HL-60/S4 treated with retinoic acid at 250 ng/mL for 4 days and 3 days (cell line): ENCODE measurements around the gene KCNK7.

Source experiments
- in situ Hi-C: fragments of 300-500 bp; cut with MboI; formaldehyde crosslinking; loops from 2 replicates; pipeline ENCODE4 v1.7.0; 2022; ENCODE audit warnings: low sequenced_read_pairs

The KCNK7 gene

DNA sequence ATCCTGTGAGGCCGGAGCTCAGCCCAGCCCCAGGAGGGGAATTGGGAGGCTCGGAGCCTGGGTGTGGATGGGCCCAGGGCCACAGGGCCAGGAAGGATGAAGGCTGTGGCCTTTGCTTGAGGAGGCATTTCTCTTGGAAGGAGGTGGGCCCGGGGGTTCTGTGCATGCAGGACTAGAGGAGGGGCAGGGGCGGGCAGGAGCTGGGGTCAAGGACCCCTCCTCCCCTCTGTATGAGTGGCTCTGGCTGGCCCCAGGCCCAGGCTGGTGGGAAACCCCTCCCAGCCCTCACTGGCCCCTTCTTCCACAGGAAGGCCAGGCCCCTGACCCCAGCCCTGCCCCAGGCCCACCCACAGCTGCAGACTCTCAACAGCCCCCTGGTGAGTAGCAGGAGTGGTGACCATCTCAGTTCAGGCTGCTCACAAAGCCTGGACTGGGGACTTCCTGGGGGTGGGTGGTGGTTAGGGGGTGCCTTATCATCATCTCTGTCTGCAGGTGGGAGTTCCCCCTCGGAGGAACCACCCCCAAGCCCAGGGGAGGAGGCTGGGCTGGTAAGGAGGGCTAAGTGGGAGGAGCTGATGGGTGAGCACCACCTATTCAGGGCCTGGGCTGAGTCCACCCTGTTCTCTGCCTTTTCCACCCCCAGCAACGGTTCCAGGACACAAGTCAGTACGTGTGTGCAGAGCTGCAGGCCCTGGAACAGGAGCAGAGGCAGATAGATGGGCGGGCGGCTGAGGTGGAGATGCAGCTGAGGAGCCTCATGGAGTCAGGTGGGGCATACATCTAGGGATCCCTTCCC lies 6.0 kb downstream of the KCNK7 start:
- in situ Hi-C loops: no loop called here

DNA sequence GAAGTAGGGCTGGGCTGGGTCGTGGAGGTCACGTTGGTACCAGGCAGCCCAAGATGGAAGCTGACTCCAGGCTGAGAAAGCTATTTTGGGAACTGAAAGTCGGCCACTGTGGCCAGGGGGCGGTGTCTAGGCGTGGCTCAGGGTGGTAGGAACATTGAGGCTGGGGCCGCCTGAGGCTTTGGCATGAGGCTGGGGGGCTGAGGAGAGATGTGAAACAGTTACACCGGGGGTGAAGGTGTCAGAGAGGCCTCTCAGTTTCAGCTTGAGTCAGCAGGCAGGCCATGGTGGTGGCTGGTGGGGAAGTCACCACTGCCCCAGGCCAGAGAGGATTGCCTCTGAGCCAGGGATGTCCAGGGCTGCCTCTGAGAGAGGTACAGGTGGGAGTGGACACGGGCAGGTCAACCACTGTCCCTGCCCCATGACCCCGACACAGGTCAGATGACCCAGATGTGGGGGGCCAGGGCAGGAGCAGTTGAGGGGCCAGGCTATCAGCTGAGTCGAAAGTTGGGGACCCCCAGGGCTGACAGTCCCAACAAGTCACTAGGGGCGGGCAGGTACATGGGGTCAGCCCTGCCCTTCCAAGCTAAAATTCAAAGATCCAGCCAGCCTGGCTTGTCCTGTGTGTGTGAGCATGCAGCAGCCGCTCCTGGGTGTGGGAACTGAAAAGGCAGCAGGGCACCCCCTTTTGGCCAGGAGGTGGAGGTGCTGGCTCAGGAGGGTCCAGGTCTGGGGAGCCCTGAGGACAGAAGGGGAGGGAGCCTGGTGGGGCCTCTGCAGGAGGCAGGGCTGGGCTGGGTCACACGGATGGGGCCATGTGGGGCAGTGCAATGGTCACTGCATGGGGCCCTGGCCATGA lies 7.2 kb downstream of the KCNK7 start:
- in situ Hi-C loops: no loop called here

DNA sequence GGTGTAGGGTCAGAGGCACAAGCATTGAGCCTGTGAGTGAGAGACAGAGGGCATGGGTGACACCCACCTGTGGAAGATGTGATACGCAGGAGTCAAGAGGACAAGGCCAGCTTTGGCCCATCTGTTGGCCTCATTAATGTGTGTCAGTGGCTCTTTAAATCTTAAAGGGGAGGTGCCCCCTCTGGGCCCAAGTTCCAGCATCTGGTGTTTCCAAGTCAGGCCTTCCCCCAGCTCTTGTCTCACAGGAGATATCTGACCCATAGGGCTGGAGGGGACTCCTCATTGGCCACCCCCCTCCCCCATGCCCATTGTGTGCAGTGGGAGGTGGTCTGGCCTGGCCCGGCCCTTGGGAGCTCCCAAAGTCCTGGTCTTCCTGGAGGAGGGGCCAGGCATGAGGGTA lies 8.9 kb downstream of the KCNK7 start:
- in situ Hi-C loops: no loop called here

DNA sequence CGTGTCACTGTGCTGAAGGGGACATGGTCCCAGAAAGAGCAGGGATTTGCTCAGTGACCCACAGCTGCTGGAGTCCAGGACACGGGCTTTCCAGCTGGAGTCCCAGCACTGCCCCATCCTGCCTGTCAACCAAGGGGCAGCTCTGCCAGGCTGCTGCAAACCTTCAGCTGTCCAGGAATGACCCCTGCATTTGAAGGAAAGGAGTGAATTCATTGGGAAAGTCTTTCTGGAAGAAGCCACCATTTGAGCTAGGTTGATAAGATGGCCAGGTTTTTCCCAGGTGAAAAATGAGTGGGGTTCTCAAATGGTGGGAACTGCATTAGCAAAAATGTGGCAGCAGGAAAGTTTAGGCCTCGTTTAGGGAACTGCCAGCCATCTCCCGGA lies 9.4 kb downstream of the KCNK7 start:
- in situ Hi-C loops: no loop called here

DNA sequence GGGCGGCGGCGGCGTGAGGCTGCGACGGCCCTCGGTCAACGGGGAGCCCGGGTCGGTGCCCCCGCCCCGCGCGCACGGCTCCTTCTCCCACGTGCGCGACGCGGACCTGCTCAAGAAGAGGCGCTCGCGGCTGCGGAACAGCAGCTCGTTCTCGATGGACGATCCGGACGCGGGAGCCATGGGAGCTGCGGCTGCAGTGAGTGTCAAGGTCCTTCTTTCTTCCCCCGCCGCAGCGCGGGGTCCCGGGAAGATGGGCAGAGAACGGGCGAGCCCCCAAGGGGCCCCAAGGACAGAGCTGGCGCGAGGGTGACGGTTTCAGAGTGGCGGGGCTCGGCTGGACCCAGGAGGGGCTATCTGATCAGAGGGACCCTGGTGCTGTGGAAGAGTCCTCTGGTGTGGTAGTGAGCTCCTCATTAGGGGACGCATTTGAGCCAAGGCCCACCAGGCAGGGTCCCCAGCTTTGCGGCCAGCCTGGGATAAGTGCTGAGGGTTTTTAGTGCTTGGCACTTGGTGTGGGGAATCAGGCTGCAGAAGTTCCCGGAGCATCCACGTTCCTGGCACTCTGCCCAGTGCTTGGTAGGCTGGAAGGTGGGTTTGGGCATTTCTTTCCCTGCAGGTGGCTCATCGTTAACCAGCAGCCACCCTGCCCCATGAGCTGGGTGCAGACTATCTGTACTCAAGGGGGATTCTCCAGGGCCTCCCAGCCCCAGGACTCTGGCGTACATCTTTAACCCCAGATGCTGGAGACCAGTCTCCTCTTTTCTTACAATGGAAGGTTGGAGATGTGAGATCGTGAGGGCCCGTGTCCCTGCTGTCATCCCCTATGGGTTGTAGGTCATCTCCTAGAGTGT lies 10.0 kb downstream of the KCNK7 start:
- in situ Hi-C loops: no loop called here

DNA sequence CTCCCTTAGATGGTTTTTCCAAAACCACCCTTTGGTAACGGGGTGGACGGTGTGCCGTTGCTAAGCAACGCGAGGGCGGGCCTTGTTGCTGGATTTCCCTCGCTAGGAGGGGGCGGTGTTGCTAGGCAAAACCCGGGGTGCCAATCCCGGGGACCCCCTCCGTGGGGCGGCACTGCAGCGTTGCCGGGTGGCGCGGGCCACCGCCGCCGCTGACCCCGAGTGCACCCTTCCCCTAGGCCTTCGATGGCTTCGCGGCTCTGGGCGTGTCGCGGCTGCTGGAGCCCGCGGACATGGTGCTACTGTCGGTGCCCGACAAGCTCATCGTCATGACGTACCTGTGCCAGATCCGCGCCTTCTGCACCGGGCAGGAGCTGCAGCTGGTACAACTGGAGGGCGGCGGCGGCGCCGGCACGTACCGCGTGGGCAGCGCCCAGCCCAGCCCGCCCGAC lies 10.9 kb downstream of the KCNK7 start:
- in situ Hi-C loops: no loop called here

DNA sequence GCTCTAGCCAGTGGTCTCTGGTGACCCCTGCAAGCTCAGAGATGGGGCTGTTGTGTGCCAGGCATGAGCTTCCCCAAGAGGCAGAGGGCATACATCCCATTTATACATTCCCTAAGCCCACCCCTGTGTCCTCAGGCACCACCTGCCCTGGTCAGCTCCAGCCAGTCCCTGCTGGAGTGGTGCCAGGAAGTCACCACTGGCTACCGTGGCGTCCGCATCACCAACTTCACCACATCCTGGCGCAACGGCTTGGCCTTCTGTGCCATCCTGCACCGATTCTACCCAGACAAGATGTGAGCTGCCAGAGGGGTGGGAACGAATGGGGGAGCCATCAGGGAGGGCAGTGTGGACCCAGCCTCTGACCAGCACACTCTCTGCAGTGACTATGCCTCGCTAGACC lies 11.5 kb downstream of the KCNK7 start:
- in situ Hi-C loops: no loop called here

DNA sequence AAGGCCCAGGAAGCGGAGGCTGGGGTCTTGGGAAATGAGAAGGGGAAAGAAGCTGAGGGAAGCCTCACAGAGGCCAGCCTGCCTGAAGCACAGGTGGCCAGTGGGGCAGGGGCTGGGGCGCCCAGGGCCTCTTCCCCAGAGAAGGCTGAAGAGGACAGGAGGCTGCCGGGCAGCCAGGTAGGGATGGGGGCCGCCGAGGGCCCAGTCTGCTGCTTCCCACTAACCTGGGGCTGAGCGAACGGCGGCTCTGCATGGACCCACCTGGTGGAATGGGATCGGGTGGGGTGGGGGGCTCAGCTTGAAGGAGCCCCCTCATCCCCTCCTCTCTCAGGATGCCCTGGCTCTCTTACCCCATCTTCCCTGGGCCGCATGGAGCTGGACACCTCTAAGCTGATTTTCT lies 12.0 kb downstream of the KCNK7 start:
- in situ Hi-C loops: no loop called here

DNA sequence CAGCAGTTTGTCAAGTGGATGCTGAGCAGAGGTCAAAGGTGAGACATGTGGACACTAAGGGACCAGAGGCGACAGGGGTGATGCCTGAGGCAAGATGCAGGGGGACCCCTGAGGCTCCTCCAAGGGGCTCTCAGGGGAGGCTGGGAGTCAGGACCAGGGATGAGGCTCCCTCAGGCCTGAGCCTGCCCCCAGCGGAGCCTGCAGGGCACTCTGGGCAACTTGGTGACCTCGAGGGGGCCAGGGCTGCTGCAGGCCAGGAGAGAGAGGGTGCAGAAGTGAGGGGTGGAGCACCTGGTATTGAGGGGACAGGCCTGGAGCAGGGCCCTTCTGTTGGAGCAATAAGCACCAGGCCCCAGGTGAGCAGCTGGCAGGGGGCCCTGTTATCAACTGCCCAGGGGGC lies 13.7 kb downstream of the KCNK7 start:
- in situ Hi-C loops: no loop called here

DNA sequence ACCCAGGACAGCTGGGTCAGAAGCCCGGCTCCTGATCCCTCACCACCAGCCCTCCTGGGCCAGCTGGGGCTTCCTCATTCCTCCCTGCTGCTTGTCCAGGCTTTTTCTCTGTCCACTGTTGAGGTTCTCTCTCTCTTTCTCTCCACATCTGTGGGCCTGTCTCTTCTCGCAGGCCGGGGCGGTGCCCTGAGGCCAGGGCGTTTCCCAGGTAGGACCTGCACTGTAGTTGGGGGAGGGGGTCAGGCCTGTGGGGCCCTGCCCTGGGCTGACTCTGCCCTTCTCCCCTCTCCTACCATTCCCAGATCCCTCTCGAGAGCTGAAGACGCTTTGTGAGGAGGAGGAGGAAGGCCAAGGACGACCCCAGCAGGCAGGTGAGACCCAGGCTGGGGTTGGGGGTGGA lies 14.8 kb downstream of the KCNK7 start:
- in situ Hi-C loops: no loop called here

DNA sequence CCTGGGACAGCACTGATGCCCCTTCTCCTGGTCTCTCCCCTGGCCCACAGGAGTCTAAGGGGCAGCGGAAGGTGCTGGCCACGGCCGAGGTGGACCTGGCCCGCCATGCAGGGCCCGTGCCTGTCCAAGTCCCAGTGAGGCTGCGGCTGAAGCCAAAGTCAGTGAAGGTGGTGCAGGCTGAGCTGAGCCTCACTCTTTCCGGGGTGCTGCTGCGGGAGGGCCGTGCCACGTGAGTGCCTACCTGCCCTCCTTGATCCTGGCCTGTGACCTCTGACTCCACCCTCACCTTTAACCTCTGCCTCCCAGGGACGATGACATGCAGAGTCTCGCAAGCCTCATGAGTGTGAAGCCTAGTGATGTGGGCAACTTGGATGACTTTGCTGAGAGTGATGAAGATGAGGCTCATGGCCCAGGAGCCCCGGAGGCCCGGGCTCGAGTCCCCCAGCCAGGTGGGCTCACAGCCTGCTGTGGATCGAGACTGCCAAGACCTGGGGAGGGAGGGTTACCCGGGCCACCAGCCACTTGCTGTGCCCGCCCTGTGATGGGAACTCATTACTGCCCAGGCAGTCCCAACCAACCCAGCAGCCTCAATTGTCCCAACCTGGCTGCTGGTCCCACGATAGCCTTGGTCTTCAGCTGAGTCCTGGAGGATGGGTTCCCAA lies 15.4 kb downstream of the KCNK7 start:
- in situ Hi-C loops: no loop called here

DNA sequence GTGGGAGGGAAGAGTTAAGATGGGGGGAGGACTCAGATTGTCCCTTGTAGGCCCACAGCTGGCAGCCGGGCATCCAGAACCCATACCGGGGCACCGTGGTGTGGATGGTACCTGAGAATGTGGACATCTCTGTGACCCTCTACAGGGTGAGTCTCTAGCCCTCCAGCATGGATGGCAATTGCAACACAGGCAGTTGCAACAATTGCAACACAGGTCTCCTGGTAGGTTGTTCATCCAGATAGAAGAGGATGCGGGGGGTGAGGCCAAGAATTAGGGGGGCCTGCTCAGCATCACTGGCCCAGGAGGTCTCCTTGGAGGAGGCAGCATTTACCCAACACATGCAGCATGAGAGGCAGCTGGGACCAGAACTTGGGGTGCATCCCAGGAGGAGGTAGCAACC lies 16.3 kb downstream of the KCNK7 start:
- in situ Hi-C loops: no loop called here

DNA sequence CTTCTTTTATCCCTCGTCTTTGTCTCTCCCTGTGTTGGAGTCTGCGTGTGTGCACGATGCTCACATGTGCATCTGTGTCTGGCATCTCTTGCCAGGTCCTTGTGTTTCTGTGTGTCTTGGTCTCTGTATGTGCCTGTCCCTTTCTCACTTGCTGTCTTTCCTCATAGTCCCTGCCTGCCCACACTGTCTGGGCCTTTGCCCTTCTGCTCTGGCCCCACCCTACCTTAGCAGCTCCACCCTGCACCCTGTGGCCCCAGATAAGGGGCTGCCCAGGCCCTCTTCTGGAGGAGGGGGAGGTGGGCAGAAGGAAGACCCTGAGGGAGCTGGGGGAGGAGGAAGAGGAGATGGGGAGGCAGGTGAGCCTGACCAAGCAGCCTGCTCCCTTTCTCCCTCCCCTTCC lies 16.9 kb downstream of the KCNK7 start:
- in situ Hi-C loops: no loop called here

DNA sequence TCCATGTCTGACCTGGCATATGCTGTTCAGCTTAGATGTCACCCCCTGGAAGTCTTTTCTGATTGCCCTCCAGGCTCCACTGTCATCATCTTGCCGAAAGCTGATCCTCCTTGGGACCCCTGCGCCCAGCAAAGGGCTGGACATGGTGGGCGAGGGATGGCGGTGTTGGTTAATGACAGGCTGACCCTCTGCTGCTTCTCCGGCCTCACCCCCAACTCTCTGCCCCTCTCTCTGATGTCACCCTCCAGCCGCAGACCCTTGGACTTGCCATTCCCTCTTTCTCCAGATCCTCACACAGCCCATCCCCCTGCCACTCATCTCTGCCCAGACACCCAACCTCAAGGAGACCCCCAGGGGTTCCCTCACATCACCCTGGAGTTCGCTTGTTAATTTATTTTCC lies 17.5 kb downstream of the KCNK7 start:
- in situ Hi-C loops: no loop called here

DNA sequence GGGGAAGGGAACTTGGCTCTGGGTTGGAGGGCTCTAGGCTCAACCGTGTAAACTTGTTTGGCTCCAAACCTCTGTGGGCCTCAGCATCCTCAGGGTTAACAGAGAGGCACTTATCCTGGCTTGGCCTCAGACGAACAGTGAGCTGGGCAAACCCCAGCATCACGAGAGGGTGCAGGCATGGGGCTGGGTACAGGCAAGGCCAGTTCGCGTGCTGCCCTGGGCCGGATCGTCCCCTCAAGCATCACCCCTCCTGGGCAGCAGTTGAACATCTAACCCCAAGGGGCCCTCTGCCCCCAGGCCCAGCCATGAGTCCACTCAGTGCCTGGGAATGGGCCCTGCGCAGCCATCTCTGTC lies 17.9 kb downstream of the KCNK7 start:
- in situ Hi-C loops: no loop called here

DNA sequence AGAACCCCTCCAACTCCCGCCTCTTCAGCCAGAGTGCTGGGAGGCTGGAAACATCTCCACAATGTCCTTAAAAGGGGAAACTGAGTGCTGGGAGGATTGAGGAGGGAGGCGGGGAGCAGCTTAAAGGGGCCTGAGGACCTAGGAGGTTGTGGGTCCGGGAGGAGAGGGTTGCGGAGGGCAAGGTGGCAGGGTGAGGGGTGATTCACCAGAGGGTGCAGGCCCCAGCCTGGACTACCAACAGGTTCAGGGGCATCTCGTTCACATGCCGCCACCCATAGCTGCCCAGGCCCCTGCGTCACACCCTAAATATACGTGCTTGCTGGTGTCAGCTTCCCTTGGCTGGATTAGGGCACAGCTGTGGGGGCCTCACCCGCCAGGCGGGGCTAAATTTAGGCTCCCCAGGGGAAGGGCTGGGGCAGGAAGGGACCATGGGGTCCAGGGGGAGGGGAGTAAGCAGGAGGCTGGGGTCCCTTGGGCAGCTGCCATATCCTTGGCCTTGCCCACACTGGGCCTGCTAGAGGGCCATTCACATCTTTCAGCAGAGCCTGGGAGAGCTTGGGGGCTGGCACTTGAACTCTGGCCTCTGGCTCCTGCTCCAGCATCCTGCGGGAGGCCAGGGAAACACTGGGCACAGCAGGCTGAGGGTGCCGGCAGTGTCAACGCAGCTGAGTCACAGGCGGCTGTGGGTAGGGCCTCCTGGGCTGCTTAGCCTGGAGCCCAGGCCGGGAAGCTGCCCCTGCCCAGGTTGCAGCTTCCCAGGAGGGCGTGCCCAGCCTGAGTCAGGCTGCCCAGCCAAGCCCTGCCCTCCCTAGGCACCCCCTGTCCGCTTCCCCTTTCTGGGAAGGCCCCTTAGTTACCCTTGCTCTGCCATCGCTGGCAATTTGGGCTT lies 18.5 kb downstream of the KCNK7 start:
- in situ Hi-C loops: no loop called here

DNA sequence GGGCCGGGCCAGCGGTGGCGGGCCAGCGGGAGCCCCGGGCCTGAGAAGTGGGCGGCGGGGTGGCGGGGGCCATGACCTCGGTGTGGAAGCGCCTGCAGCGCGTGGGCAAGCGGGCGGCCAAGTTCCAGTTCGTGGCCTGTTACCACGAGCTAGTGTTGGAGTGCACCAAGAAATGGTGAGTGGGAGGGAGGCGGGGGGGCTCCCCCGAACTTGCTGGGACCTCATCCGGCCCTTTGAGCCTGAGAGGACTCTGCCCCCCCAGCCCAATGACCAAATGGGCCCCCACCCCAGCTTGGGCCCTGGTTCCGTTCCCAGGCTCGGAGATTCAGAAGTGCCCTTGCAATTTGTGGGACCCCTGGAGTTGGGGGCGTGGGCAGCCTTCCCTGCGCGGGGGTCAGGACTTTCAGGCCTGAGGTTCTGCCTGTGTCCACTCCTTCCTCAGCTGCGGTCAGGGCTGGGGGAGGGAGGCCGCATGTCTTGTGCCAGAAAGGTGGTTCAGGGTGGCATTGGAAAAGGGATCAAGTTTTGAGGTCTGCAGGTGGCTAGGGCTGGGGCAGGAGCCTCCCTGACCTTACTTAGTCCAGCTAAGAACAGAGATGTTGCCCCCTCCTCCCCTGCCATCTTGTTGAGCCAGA lies 19.3 kb downstream of the KCNK7 start:
- in situ Hi-C loops: no loop called here

DNA sequence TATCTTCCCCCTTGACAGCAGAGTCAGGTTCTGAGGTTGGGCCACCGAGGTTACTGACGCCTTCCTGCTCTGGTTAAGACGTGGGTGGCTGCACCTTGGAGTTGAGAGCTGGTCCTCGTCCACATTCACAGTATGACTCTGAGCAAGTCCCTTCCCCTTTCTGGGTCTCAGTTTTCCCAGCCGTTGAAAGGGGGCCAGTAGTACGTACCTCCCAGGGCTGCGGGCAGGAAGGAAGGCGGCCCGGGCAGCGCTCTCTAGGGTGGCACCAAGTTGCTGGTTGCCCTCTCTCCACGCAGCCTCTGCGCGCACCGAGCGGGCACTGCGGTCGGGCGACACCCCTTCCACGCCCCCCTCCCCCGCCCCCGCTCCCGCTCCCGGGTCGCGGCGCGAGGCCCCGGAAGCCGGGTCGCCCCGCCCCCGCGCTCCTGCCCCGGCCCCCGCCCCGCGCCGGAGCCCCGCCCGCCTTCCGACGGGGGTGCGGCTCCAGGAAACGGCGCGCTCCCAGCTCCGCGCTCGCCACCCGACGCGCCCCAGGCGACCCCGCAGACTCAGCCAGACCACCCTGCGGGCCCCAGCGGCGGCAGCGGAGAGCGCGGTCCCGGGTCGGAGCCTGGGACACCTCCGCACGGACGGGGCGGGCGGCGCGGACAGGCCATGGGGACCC lies 19.9 kb downstream of the KCNK7 start, which contains the start of gene EHBP1L1:
Gene EHBP1L1, plus strand, starts transcription at position 486 of the 664 bp plus-strand sequence. CDS start 250 bp downstream, outside the sequence.
- in situ Hi-C loops: no loop called here
